ENCODE data around the gene DOC2A. TPM values are rescaled to one million over a fixed set of nuclear protein-coding genes. Genes with fewer than 3 reads are reported as not detected.
A peak's percentile ranks its signal among the peaks of the same experiment; 100 is the strongest.
"Not testable (repeated sequence)": the region's sequence is repeated elsewhere in the genome, so short reads cannot be mapped to it uniquely, and the experiment has no call there.

DOC2A gene
- total RNA-seq, 1 donor from 2014 or later = not detected

GRCh38 chr16:30041841-30042240, 31.0 kb upstream of the DOC2A start:
- Histone ChIP-seq H3K27ac (no peak overlapping the region), H3K9me3 (no peaks in the 10 kb centered on the region), H3K4me1 (no peaks in the 10 kb centered on the region), H3K4me3 (no peak overlapping the region), H3K36me3 (no peaks in the 10 kb centered on the region), H3K27me3 (no peaks in the 10 kb centered on the region)
- DNase-seq (ENCODE audit: low spot score in 2 of 2) = no peak
- TF ChIP-seq CTCF (IDR thresholded peaks at IDR 0.05) = peak in 2 of 3 experiments; percentile 33 to 51
- intact Hi-C loops (cut with DNase I) = no loop called here

GRCh38 chr16:30040690-30041089, 29.9 kb upstream of the DOC2A start:
- H3K36me3 ChIP-seq; H3K27me3 ChIP-seq; H3K27ac ChIP-seq; H3K4me1 ChIP-seq; H3K4me3 ChIP-seq; intact Hi-C loops (cut with DNase I); DNase-seq (ENCODE audit: low spot score in 2 of 2); H3K9me3 ChIP-seq: not testable (repeated sequence)

- Histone ChIP-seq H3K27ac (no peak overlapping the region), H3K9me3 (no peaks in the 10 kb centered on the region), H3K27me3 (no peaks in the 10 kb centered on the region), H3K4me3 (no peak overlapping the region), H3K36me3 (no peaks in the 10 kb centered on the region), H3K4me1 (no peaks in the 10 kb centered on the region)
- TF ChIP-seq CTCF (IDR thresholded peaks at IDR 0.05) = no peak
- intact Hi-C loops (cut with DNase I) = no loop called here
- no peak for DNase-seq (ENCODE audit: low spot score in 2 of 2)
Measured at GRCh38 chr16:30040221-30040620, 29.4 kb upstream of the DOC2A start.

GRCh38 chr16:30033270-30033669, 22.4 kb upstream of the DOC2A start:
- TF ChIP-seq CTCF (IDR thresholded peaks at IDR 0.05) = no peak
- H3K27me3 ChIP-seq = peaks cover 28% of the 10 kb centered on the region
- H3K36me3 ChIP-seq = no peaks in the 10 kb centered on the region
- DNase-seq (ENCODE audit: low spot score in 2 of 2) = no peak
- intact Hi-C loops (cut with DNase I) = no loop called here
- H3K27ac ChIP-seq = no peak overlapping the region
- peaks cover 4 to 5% of the 10 kb centered on the region in 2 donors for H3K4me1 ChIP-seq
- no peaks in the 10 kb centered on the region for H3K9me3 ChIP-seq
- H3K4me3 ChIP-seq = no peak overlapping the region

- Histone ChIP-seq H3K27ac (no peak overlapping the region), H3K36me3 (no peaks in the 10 kb centered on the region), H3K27me3 (peaks cover 28% of the 10 kb centered on the region), H3K9me3 (no peaks in the 10 kb centered on the region), H3K4me3 (no peak overlapping the region), H3K4me1 (peaks cover 4 to 5% of the 10 kb centered on the region in 2 donors)
- no peak for DNase-seq (ENCODE audit: low spot score in 2 of 2)
- intact Hi-C loops (cut with DNase I) = no loop called here
- TF ChIP-seq CTCF (IDR thresholded peaks at IDR 0.05) = peak; percentile 41 to 71 (median 56)
Measured at GRCh38 chr16:30032083-30032819, 21.4 kb upstream of the DOC2A start.

- no peak for DNase-seq (ENCODE audit: low spot score in 2 of 2)
- Histone ChIP-seq H3K36me3 (no peaks in the 10 kb centered on the region), H3K27me3 (peaks cover 28% of the 10 kb centered on the region), H3K4me3 (peak overlapping the region in 1 of 2 donors; percentile 46), H3K4me1 (peaks cover 4 to 5% of the 10 kb centered on the region in 2 donors), H3K9me3 (no peaks in the 10 kb centered on the region), H3K27ac (no peak overlapping the region)
- intact Hi-C loops (cut with DNase I) = no loop called here
- TF ChIP-seq CTCF (IDR thresholded peaks at IDR 0.05) = no peak
Measured at GRCh38 chr16:30031477-30031918, 20.7 kb upstream of the DOC2A start.

All from ascending aorta (tissue), 2 donors.